Inferior parietal cortex (tissue), 1 donor: ENCODE results near the gene UVRAG.

Source experiments
- DNase-seq: peaks from one replicate; pipeline ENCODE4 v3.0.0-alpha.2; 2016; ENCODE audit errors: extremely low spot score

Gene UVRAG

DNA sequence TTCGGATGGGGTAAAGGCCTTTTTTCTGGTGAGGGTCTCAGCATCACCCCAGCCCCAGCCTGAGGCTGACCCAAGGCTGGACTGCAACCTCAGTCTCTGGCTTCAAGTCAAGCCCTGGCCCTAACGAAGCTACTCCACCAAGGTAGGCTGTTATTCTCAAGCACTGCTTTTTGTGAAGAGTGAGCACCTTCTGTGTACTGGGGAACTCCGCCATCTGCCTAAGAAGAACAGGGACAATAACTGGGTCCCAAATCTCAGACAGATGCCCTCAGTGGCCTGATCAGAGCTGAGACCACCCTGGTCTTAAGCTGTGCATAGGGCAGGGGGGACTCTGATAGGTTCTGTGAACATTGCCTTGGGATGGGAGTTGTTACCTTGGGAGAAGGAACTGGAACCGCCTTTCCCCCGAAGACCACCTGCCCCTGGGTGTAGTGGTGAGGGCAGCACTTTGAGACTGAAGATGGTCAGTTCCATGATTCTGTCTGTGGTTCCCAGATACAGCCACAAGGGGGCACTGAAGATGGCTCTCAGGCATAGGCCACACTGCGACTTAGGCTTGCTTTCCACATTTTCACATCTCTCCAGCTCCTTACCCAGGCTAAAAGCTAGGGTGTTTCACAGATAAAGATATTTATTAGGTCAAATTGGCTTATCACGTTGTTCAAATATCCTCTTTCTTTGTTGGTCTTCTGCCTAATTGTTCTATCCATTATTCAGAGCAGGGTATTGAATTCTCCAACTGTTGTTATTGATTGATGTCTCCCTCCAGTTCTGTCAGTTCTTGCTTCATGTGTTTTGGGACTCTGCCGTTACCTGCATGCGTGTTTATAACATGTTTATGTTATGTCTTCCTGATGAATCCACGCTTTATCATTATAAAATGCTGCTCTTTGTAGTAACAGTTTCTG lies 11.8 kb upstream of the UVRAG start:
- DNase-seq, result peak; percentile 95

DNA sequence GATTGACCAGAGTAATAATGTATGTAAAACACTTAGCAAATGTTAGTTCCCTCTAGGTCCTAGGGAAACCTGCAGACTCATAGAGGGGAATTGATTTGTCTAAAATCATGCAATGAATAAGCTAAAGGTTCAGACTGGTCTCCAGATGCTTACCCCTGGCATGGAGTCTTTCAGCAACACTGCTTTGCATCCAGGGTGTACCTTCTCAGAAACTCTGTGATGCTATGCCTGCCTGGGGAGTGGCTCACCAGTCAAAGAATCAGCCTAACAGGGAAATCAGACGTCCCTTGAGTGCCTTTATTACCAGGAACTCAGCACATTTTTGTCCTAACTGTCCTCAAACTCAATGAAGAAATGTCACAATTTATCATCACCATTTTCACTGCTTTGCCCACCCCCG lies 5.9 kb upstream of the UVRAG start:
- DNase-seq, result no peak

DNA sequence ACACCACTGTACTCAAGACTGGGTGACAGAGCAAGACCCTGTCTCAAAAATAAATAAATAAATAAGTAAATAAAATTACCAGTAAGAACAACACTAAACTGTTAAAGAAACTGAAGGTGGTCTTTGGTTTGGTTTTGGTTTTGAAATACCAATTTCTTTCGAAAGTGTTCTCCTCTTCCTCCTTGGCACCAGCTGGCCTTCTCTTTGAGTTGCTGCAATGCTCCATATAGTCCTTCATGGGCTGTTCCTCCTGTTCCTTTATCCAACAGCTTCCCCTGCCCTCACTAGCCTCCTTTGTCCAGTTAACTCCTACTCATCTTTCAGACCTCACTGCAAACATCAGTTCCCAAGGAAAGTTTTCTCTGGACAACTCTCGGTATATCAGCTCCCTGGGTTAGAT lies 5.0 kb upstream of the UVRAG start:
- no peak for DNase-seq

- DNase-seq, result no peak
Measured at GRCh38 chr11:75810637-75811390, 4.2 kb upstream of the UVRAG start.

DNA sequence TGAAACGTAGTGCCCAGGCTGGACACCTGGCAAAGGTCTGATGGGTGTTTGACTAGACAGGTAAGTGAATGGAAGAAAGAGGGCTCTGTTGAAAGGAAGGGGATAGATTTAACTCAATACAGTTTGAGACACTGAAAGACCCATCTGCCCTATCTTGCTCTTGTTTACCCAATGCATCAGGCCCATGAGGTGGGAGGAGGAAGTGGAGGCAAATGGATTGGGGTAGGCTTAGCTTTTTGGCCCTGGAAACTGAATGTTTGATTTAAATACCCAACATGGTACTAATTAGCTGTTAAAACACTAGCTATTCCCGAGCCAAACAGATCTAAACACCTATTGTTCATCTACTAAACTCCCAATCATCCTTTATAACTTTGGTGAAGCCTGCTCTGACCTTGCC lies 3.5 kb upstream of the UVRAG start:
- DNase-seq, result no peak

GRCh38 chr11:75812542-75813040 lies 2.4 kb upstream of the UVRAG start:
- no peak for DNase-seq

GRCh38 chr11:75813124-75813523 lies 1.9 kb upstream of the UVRAG start:
- no peak for DNase-seq

GRCh38 chr11:75813622-75814039 lies 1.4 kb upstream of the UVRAG start:
- DNase-seq, result peak; percentile 32

- DNase-seq, result no peak
Measured at GRCh38 chr11:75814363-75814676, 690 bp upstream of the UVRAG start.

- DNase-seq, result peak; percentile 11
Measured at GRCh38 chr11:75815345-75816168, 547 bp downstream of the UVRAG start.

GRCh38 chr11:75816561-75817239 lies 1.7 kb downstream of the UVRAG start:
- DNase-seq, result no peak

GRCh38 chr11:75820645-75821044 lies 5.6 kb downstream of the UVRAG start:
- DNase-seq, result no peak

- DNase-seq, result no peak
Measured at GRCh38 chr11:75821202-75821601, 6.2 kb downstream of the UVRAG start.

- no peak for DNase-seq
Measured at GRCh38 chr11:75822541-75822940, 7.5 kb downstream of the UVRAG start.

DNA sequence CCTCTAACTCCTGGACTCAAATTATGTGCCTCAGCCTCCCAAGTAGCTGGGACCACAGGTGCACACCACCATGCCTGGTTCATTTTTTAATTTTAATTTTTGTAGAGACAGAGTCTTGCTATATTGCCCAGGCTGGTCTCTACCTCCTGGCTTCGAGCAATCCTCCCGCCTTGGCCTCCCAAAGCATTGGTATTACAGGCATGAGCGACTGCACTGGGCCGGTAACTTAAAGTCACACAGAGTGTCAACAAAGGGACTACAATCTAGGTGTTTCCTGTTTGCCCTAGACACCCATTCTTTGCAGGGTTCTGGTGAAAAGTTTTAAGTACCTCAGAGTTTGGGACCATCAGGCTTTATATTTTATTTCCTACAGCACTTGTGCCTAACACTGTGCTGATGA lies 8.4 kb downstream of the UVRAG start:
- DNase-seq, result no peak

DNA sequence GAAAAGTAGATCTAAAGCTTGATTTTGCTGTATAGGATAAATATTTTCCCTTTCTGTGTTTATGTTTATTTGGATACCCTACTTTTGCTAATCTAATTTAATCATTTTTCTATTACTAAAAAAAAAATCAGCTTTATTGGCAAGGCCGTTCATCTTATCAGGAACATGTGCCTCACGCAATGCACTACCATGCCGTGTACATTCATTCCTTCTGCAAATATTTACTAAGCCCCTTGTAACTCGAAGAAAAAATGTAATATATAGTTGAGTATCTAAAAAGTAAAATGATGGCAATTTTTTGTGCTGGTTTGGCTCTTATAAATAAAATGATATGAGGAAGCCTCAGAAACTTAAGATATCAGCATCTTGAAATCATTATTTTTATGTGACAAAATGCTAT lies 8.9 kb downstream of the UVRAG start:
- no peak for DNase-seq

- DNase-seq, result no peak
Measured at GRCh38 chr11:75826461-75827230, 11.6 kb downstream of the UVRAG start.

DNA sequence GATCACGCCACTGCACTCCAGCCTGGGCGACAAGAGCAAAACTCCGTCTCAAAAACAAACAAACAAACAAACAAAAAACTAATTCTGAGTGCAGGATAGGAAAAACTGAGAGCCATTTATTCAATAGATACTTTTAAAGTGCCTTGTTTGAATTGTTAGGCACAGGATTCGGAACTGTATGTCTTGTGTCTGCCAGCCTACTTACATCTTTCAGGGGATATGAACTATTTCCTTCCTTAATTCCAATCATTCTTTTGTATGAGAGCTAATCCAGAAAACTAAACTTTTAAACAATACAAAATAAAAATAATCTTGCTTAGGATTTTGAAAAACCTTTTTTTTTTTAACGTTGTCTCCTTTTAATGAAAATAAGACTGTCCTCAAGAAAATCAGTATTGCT lies 12.6 kb downstream of the UVRAG start:
- DNase-seq, result no peak

- no peak for DNase-seq
Measured at GRCh38 chr11:75831915-75832502, 17.0 kb downstream of the UVRAG start.

- no peak for DNase-seq
Measured at GRCh38 chr11:75834728-75835127, 19.7 kb downstream of the UVRAG start.
